HG03457 (cell line): ENCODE results near the gene PAPSS1.

Experiments
- ATAC-seq: cut with Tn5 transposase; IDR thresholded peaks from one replicate; pipeline ENCODE4 v1.9.1; 2021; ENCODE audit warnings: moderate number of reproducible peaks; ENCODE audit not compliant: unreplicated experiment

Gene PAPSS1

GRCh38 chr4:107631560-107631959 lies 88.5 kb downstream of the PAPSS1 start:
- no peak for ATAC-seq

- no peak for ATAC-seq
These were observed 89.8 kb downstream of the PAPSS1 start for GRCh38 chr4:107630185-107630705.

GRCh38 chr4:107629318-107629717 lies 90.7 kb downstream of the PAPSS1 start:
- no peak for ATAC-seq

GRCh38 chr4:107625391-107625902 lies 94.6 kb downstream of the PAPSS1 start:
- no peak for ATAC-seq

GRCh38 chr4:107624024-107624423 lies 96.0 kb downstream of the PAPSS1 start:
- ATAC-seq, result no peak

GRCh38 chr4:107622006-107622405 lies 98.0 kb downstream of the PAPSS1 start:
- ATAC-seq, result no peak

- ATAC-seq, result no peak
These were observed 100.3 kb downstream of the PAPSS1 start for GRCh38 chr4:107619731-107620130.

- ATAC-seq, result no peak
These were observed 101.0 kb downstream of the PAPSS1 start for GRCh38 chr4:107619066-107619465.

- ATAC-seq, result no peak
These were observed 101.4 kb downstream of the PAPSS1 start for GRCh38 chr4:107618656-107619055.

- no peak for ATAC-seq
These were observed 103.1 kb downstream of the PAPSS1 start for GRCh38 chr4:107616838-107617389.

GRCh38 chr4:107615809-107616208 lies 104.2 kb downstream of the PAPSS1 start:
- no peak for ATAC-seq

- ATAC-seq, result no peak
These were observed 116.6 kb downstream of the PAPSS1 start for GRCh38 chr4:107603430-107603829.

GRCh38 chr4:107600983-107601382 lies 119.1 kb downstream of the PAPSS1 start:
- no peak for ATAC-seq

GRCh38 chr4:107600436-107600835 lies 119.6 kb downstream of the PAPSS1 start:
- no peak for ATAC-seq

GRCh38 chr4:107599841-107600240 lies 120.2 kb downstream of the PAPSS1 start:
- no peak for ATAC-seq

GRCh38 chr4:107593230-107593629 lies 126.8 kb downstream of the PAPSS1 start:
- ATAC-seq, result no peak

- ATAC-seq, result no peak
These were observed 127.5 kb downstream of the PAPSS1 start for GRCh38 chr4:107592519-107592918.

- ATAC-seq, result no peak
These were observed 130.8 kb downstream of the PAPSS1 start for GRCh38 chr4:107589269-107589668.

GRCh38 chr4:107586371-107586770 lies 133.7 kb downstream of the PAPSS1 start:
- no peak for ATAC-seq

GRCh38 chr4:107579099-107579498 lies 140.9 kb downstream of the PAPSS1 start:
- no peak for ATAC-seq

- ATAC-seq, result no peak
These were observed 141.7 kb downstream of the PAPSS1 start for GRCh38 chr4:107578321-107578720.

- no peak for ATAC-seq
These were observed 142.3 kb downstream of the PAPSS1 start for GRCh38 chr4:107577743-107578142.

GRCh38 chr4:107575243-107575642 lies 144.8 kb downstream of the PAPSS1 start:
- ATAC-seq, result no peak
